Measurements from ENCODE around the gene PXYLP1.
A peak's percentile ranks its signal among the peaks of the same experiment; 100 is the strongest.

The PXYLP1 gene

GRCh38 chr3:141320399-141321108, 88.9 kb downstream of the PXYLP1 start:
- DNase-seq (ENCODE audit: low read depth in 1 of 2, low spot score in 1 of 2) = no peak
- TF ChIP-seq POLR2AphosphoS5 (IDR thresholded peaks at IDR 0.05; ENCODE audit: low read depth) = no peak
- TF ChIP-seq GABPA (IDR thresholded peaks at IDR 0.05; ENCODE audit: low read depth) = no peak
- TF ChIP-seq REST (IDR thresholded peaks at IDR 0.05; ENCODE audit: insufficient replicate concordance, low read depth) = no peak
- TF ChIP-seq, protein P1, sequence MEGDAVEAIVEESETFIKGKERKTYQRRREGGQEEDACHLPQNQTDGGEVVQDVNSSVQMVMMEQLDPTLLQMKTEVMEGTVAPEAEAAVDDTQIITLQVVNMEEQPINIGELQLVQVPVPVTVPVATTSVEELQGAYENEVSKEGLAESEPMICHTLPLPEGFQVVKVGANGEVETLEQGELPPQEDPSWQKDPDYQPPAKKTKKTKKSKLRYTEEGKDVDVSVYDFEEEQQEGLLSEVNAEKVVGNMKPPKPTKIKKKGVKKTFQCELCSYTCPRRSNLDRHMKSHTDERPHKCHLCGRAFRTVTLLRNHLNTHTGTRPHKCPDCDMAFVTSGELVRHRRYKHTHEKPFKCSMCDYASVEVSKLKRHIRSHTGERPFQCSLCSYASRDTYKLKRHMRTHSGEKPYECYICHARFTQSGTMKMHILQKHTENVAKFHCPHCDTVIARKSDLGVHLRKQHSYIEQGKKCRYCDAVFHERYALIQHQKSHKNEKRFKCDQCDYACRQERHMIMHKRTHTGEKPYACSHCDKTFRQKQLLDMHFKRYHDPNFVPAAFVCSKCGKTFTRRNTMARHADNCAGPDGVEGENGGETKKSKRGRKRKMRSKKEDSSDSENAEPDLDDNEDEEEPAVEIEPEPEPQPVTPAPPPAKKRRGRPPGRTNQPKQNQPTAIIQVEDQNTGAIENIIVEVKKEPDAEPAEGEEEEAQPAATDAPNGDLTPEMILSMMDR (IDR thresholded peaks at IDR 0.05; ENCODE audit: insufficient read depth, low read length) = no peak
- no peak for TF ChIP-seq SPI1 (IDR thresholded peaks at IDR 0.05; ENCODE audit: borderline replicate concordance, low read depth)
- Histone ChIP-seq H3K27ac (replicated peaks) (no peak overlapping the region), H3K4me3 (replicated peaks; ENCODE audit: insufficient read depth, low read length) (no peak overlapping the region), H3K27me3 (ENCODE audit: insufficient read depth, poor library complexity, severe bottlenecking) (no peaks in the 10 kb centered on the region)

DNA sequence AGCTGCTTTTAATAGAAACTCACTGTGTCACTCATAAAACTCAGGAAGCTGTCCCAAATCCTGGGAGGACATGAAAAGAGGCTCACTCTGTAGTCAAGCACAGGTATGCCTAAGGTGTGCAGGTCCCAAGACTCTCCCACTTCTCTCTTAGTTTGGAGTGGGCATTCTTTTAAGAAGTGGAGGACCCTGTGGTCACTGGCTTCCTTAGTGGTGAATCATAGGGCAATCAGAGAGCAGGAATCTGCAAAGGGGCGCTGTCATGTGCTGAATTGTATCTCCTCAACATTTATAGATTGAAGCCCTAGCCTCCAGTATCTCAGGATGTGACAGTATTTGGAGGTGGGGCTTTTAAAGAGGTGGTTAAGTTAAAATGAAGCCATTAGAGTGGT, 89.5 kb downstream of the PXYLP1 start:
- Histone ChIP-seq H3K27ac (replicated peaks) (no peak overlapping the region), H3K4me3 (replicated peaks; ENCODE audit: insufficient read depth, low read length) (no peak overlapping the region), H3K27me3 (ENCODE audit: insufficient read depth, poor library complexity, severe bottlenecking) (no peaks in the 10 kb centered on the region)
- no peak for TF ChIP-seq POLR2AphosphoS5 (IDR thresholded peaks at IDR 0.05; ENCODE audit: low read depth)
- TF ChIP-seq, protein P1 (IDR thresholded peaks at IDR 0.05; ENCODE audit: insufficient read depth, low read length) = no peak
- TF ChIP-seq GABPA (IDR thresholded peaks at IDR 0.05; ENCODE audit: low read depth) = no peak
- TF ChIP-seq SPI1 (IDR thresholded peaks at IDR 0.05; ENCODE audit: borderline replicate concordance, low read depth) = no peak
- no peak for DNase-seq (ENCODE audit: low read depth in 1 of 2, low spot score in 1 of 2)

DNA sequence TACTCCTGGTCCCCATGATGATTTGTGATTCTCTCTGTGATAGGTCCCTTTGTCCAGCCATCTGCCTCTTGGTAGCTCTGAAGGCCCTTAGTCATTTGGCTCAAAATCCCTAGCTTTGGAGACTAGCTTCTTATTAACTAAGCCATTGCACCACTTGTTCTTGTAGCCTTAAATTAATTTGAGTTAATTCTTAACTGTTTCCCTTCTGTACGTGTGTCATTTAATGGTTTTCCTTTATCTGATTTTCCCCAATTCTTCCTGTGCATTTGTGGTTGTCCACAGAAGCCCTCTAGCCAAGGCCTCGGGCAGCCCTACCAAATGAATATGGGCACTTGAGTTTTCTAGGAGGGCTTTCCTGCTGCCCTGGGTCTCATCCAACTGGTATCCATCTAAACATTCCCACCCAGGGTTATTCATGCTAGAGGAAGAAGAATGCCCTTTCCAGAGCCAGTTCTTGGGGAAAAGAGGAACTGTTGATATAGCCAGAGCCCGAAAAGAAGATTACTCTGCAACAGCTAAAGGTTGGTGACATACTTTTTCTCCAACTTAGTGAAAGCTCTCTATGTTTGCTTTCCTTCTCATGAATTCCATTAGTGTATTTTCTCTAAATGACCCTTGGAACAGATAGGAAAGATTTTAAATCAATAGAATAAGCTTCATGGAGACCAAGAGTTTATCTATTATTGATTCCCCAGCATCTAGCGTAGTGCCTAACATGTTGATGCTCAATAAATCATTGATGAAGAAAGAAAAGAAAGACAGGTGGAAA, 92.5 kb downstream of the PXYLP1 start:
- no peak overlapping the region for H3K27ac ChIP-seq (replicated peaks)

More for the DNA sequence above, 92.5 kb downstream of the PXYLP1 start:
- TF ChIP-seq REST (IDR thresholded peaks at IDR 0.05; ENCODE audit: insufficient replicate concordance, low read depth) = no peak
- TF ChIP-seq SPI1 (IDR thresholded peaks at IDR 0.05; ENCODE audit: borderline replicate concordance, low read depth) = peak; percentile 50; the same call in 1 of the 2 replicates
- no peak for TF ChIP-seq GABPA (IDR thresholded peaks at IDR 0.05; ENCODE audit: low read depth)
- TF ChIP-seq, protein P1 (IDR thresholded peaks at IDR 0.05; ENCODE audit: insufficient read depth, low read length) = no peak
- TF ChIP-seq POLR2AphosphoS5 (IDR thresholded peaks at IDR 0.05; ENCODE audit: low read depth) = no peak
- Histone ChIP-seq H3K4me3 (replicated peaks; ENCODE audit: insufficient read depth, low read length) (no peak overlapping the region), H3K27me3 (ENCODE audit: insufficient read depth, poor library complexity, severe bottlenecking) (no peaks in the 10 kb centered on the region)
- DNase-seq (ENCODE audit: low read depth in 1 of 2, low spot score in 1 of 2) = no peak
